ENCODE data around the gene HOXC10.

HOXC10 gene

GRCh38 chr12:54029529-54030441, 44.8 kb downstream of the HOXC10 start:
- DNase-seq (ENCODE audit: low read depth): no peak

DNA sequence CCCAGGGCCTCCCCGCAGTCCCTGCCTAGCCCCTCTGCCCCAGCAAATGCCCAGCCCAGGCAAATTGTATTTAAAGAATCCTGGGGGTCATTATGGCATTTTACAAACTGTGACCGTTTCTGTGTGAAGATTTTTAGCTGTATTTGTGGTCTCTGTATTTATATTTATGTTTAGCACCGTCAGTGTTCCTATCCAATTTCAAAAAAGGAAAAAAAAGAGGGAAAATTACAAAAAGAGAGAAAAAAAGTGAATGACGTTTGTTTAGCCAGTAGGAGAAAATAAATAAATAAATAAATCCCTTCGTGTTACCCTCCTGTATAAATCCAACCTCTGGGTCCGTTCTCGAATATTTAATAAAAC, 45.5 kb downstream of the HOXC10 start:
- no peak for DNase-seq (ENCODE audit: low read depth)

GRCh38 chr12:54030889-54031471, 46.0 kb downstream of the HOXC10 start:
- DNase-seq (ENCODE audit: low read depth): no peak

DNA sequence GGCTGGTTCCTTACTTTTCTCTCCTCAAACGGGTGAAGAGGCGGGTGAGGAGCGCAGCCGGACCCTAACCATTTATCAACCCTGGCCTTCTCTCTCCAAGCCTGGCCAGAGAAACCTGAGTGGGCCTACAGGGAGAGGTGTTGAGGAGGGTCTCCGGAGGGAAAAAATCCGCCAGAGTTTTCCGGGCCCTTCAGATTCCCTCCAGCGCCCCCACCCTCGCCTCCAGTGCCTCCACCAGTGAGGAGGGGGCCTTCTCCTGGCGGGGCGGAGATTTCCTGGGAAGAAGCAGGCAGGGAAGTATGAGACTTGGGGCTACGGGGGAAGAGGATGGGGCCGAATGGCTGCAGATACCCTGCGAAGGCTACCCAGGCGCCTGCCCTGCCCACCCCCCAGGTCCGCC, 46.5 kb downstream of the HOXC10 start:
- no peak for DNase-seq (ENCODE audit: low read depth)

DNA sequence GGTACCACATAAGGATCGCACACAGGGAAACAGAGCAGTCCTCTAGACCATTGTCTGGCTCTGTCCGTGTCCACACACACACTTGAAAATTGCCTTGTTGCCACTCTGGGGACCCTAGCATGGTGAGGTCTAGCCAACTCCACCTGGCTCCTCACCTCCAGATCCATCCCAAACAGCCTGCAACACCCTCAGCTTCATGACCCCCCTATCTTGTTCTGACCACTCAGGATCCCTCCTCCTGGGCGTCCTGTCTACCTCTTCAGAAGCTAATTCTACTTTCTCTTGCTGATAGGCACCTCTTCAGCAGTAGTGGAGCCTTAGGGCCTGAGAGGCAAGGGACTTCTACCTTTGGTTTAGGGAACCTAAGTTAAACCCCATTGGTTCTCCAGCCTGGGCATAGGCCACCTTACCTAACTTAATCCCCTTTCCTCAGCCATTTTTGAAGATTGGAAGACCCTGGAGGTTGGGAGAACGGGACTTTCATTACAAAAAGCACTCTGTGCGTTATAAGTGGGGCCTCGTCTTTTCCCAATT, 47.2 kb downstream of the HOXC10 start:
- no peak for DNase-seq (ENCODE audit: low read depth)

DNA sequence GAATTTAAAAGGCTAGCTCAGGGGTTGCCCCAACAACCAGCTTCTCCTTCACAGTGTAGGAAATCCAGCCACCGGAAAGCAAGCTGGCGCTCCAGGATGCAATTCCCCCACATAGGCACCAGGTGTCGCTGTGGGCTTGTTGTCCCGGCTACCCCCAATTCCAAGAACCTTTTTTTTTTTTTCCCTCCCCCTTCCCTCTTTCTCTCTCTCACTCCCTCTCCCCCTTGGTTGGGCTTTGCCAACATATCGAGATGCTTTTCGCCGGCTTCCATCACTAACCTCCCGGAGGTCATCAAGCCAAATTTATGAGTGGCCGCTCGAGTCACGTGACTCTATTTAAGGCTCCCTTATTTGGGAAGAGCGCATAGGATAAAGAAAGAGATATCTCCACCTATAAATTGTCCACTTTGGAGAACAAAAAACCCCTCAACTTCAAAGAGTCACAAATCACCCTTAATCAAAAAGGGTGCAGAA, 47.7 kb downstream of the HOXC10 start, which contains the start of gene HOXC5:
Gene HOXC5, plus strand, starts transcription at position 424 of the 474 bp plus-strand sequence. CDS start 73 bp downstream, outside the sequence.
- DNase-seq (ENCODE audit: low read depth): peak; percentile 26

GRCh38 chr12:54033106-54033979, 48.4 kb downstream of the HOXC10 start:
- no peak for DNase-seq (ENCODE audit: low read depth)

DNA sequence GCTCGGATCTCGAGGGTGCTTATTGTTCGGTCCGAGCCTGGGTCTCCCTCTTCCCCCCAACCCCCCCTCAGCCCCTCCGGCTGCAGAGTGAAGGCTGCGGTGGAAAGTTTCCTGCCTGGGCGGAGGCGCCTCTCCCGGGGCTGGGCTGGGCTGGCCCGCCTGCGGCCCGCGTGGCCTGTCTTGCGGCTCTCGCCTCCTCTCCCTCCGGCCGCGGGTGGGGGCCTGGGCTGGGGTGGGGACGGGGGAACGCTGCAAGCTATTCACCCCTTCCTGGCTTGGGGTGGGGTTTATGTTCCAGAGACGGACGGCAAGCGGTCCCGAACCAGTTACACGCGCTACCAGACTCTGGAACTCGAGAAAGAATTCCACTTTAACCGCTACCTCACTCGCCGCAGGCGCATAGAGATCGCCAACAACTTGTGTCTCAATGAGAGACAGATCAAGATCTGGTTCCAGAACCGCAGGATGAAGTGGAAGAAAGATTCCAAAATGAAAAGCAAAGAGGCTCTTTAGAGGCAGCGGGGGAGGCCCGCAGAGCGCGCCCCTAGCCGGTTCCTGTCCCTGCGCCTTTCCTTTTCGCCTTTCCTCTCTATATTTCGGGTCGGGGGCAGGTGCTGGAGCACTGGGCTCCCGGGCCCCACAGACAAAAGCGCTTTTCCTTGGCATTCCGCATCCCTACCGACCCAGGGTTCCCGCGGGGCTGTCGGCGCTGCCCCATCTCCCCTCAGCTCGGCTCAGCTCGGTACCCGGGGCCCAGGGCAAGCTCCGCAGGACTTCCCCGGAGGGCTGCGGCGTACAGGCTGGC, 49.2 kb downstream of the HOXC10 start:
- DNase-seq (ENCODE audit: low read depth): no peak

GRCh38 chr12:54034785-54035310, 49.9 kb downstream of the HOXC10 start:
- DNase-seq (ENCODE audit: low read depth): no peak

- DNase-seq (ENCODE audit: low read depth): no peak
Observed at GRCh38 chr12:54035568-54036264, 50.8 kb downstream of the HOXC10 start.

GRCh38 chr12:54036620-54037359, 51.8 kb downstream of the HOXC10 start:
- no peak for DNase-seq (ENCODE audit: low read depth)

DNA sequence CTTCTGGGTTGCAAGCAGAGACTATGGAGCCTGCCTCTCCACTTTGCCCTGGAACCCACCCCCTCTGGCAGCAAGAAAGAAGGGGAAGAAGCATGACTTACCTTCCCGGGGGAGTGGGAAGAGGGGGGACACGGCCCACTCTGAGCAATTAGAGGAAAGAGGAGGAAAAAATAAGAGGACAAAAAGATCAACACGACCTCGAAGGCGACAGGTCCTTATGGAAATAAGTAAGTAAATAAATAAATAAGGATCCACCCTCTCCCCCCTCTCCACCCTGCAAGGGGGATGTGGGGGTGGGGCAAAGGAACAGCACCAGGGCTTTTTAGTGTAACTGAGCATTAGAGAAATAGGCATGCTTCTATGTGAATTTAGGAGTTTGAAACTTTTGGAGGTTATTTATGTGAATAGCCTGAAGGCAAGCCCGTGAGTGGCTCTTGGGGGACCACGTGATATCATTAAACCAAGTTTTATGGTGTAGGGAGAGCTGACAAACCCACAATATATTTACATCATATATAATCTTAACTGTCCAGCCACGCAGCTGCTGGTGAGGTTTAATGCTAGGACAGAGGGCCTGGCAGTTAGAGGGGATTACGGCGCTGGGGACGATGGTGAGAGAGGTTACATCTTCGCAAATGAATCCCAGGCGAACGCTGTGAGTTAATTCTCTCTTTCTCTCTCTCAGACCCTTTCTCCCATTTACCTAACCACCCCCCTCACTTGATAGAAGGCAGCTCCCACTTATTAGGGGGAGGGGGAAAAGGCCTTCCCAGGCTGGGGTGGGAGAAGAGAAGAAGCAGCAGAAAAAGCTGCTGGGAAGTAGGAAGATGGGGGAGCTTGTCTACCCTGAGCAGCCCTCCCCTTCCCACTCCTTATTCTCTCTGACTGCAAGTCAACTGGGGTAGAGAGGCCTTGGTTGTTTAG, 52.7 kb downstream of the HOXC10 start:
- no peak for DNase-seq (ENCODE audit: low read depth)

DNA sequence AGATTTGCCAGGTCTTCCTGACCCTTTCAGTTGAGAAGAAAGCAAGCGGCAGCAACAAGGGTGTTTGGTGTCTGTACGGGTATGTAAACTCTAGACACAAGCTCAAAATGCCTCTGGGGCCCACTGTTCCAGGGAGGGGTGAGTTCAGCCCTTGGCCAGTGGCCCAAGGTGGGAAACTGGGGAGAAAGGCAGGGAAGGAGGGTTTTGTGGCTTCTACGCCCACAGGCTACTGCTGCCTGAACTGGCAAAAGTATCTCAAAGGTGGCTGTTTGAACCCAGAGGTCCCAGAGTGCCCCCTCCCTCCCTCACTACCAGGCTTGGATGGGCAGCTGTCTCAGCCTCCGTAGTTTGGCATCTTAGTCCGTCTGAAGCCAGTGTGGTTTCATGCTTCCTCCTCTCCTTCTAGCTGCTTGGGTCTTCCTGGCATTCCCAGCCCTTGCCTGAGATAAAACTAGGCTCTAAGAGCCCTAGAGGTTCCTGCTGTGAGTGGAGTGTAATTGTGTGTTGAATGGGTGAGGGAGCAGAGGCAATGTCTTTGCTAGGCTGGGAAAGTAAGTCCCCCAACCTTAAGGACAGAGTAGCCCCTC, 53.4 kb downstream of the HOXC10 start:
- DNase-seq (ENCODE audit: low read depth): no peak

DNA sequence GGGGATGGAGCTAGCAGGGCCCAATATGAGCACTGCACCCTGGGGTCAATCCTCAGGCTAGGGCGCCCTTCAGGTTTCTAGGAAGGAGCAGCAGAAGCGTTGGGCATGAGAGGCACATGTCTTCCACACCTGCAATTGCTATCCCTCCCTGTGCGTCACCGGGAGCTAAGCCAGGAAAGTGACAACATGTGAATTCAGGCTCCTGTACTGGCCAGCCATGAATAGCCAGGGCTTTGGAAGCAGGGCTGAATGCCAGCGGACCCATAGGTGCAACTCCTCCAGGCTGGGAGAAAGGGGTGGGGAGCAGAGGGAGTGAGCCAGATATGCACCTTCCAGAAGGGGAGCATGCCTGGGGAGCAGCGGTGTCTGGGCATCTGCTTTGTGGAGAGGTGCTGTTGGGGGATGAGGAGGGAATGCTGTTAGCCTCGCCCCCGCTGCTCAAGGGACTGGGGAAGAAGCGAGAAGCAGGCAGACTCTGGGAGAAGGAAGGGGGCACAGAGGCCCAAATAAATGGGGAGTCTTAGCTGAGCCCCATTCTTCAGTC, 54.0 kb downstream of the HOXC10 start:
- no peak for DNase-seq (ENCODE audit: low read depth)

GRCh38 chr12:54039417-54040147, 54.6 kb downstream of the HOXC10 start:
- DNase-seq (ENCODE audit: low read depth): no peak
